ENCODE results near the gene CXorf51B. TPM values are rescaled to one million over a fixed set of nuclear protein-coding genes. Genes with fewer than 3 reads are reported as not detected.

The CXorf51B gene
- total and polyA plus RNA-seq, 10 of the 15 experiments (the other 5 are each of a cell fraction or from before 2014, with no cell fraction given): not detected

Other genes with a start within 250 kb of the CXorf51B start
- not detected in 2 replicates for gene CXorf51A, start 5.0 kb downstream of the CXorf51B start, total RNA-seq (2014; rRNA removed)
- gene CXorf51A, start 5.0 kb downstream of the CXorf51B start, total RNA-seq (2014; rRNA removed; fragmentation: Illumina TruSeq; extraction: Trizol): not detected in 2 replicates
- gene CXorf51A, start 5.0 kb downstream of the CXorf51B start, total RNA-seq (2021): not detected in 2 replicates
- gene CXorf51A, start 5.0 kb downstream of the CXorf51B start, polyA plus RNA-seq (2011; rRNA removed): not detected in 2 replicates
- gene CXorf51A, start 5.0 kb downstream of the CXorf51B start, polyA plus RNA-seq (2014; fragmentation: Illumina TruSeq; extraction: Trizol): not detected in 2 replicates
- gene CXorf51A, start 5.0 kb downstream of the CXorf51B start, polyA plus RNA-seq (2014; fragmentation: Nextera tagmentation; extraction: Ambion mirVana): not detected
- not detected in 2 replicates for gene CXorf51A, start 5.0 kb downstream of the CXorf51B start, polyA plus RNA-seq (2014; rRNA removed)
- gene CXorf51A, start 5.0 kb downstream of the CXorf51B start, polyA plus RNA-seq (2016; fragmentation: Nextera tagmentation; extraction: Ambion mirVana): not detected